ENCODE results near the gene TES. TPM values are rescaled to one million over a fixed set of nuclear protein-coding genes. Genes with fewer than 3 reads are reported as not detected.

The TES gene
- total and polyA plus RNA-seq, 2 donors: 41.3 to 64.2 TPM

- H3K4me3 ChIP-seq (ENCODE audit: low read length in 2 of 2): no peak overlapping the region
- no peak overlapping the region for H3K27ac ChIP-seq (ENCODE audit: low read depth in 1 of 2, low read length in 1 of 2)
- H3K36me3 ChIP-seq (ENCODE audit: control insufficient read depth in 2 of 2, insufficient read depth in 2 of 2, low read length in 1 of 2): no peaks in the 10 kb centered on the region
- DNase-seq (ENCODE audit: low read depth in 6 of 9, low spot score in 9 of 9): no peak
- H3K4me1 ChIP-seq (ENCODE audit: control insufficient read depth in 2 of 2, insufficient read depth in 2 of 2, low read length in 2 of 2): no peaks in the 10 kb centered on the region
- no peaks in the 10 kb centered on the region for H3K9me3 ChIP-seq (ENCODE audit: control insufficient read depth in 2 of 2, insufficient read depth in 1 of 2, low read length in 1 of 2)
- no peaks in the 10 kb centered on the region for H3K27me3 ChIP-seq (ENCODE audit: control insufficient read depth in 2 of 2, insufficient read depth in 1 of 2, low read length in 1 of 2)
Observed at GRCh38 chr7:116307253-116307652, 96.9 kb downstream of the TES start.

Other genes starting within 250 kb of the TES start
- 9.1 TPM for gene TFEC, start 179.8 kb upstream of the TES start, total RNA-seq
- gene TFEC, start 179.8 kb upstream of the TES start, polyA plus RNA-seq: 5.8 TPM